ENCODE results near the gene LARP6.
"Not testable (repeated sequence)": the region's sequence is repeated elsewhere in the genome, so short reads cannot be mapped to it uniquely, and the experiment has no call there.

LARP6 gene

GRCh38 chr15:70863450-70864218, 9.7 kb upstream of the LARP6 start:
- H3K27me3 ChIP-seq (replicated peaks) = no peaks in the 10 kb centered on the region
- H3K27ac ChIP-seq = peak overlapping the region; percentile 96
- in situ Hi-C loops (cut with HindIII; ENCODE audit: low pct_ligation_motif_present, low sequenced_read_pairs) = no loop called here
- DNase-seq = peak; percentile 90
- no peak overlapping the region for H3K4me3 ChIP-seq (ENCODE audit: low read depth, low read length)
- no peaks in the 10 kb centered on the region for H3K36me3 ChIP-seq (replicated peaks)
- TF ChIP-seq, protein P1, sequence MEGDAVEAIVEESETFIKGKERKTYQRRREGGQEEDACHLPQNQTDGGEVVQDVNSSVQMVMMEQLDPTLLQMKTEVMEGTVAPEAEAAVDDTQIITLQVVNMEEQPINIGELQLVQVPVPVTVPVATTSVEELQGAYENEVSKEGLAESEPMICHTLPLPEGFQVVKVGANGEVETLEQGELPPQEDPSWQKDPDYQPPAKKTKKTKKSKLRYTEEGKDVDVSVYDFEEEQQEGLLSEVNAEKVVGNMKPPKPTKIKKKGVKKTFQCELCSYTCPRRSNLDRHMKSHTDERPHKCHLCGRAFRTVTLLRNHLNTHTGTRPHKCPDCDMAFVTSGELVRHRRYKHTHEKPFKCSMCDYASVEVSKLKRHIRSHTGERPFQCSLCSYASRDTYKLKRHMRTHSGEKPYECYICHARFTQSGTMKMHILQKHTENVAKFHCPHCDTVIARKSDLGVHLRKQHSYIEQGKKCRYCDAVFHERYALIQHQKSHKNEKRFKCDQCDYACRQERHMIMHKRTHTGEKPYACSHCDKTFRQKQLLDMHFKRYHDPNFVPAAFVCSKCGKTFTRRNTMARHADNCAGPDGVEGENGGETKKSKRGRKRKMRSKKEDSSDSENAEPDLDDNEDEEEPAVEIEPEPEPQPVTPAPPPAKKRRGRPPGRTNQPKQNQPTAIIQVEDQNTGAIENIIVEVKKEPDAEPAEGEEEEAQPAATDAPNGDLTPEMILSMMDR (IDR thresholded peaks at IDR 0.05; ENCODE audit: low read depth, low read length, missing control alignments) = no peak

DNA sequence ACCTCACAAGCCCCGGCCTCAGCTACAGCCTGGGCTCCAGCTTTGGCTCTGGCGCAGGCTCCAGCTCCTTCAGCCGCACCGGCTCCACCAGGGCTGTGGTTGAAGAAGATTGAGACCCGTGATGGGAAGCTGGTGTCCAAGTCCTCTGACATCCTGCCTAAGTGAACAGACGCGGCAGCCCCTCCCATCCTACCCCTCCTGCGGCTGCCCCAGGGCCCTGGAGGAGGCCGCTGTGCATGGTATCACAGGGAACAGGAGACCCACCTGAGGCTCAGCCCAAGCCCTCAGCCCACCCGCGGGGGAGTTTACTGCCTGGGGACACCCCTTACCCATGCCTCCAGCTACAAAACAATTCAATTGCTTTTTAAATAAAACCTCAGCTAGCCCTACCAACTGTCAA, 6.0 kb upstream of the LARP6 start:
- H3K27ac ChIP-seq = no peak overlapping the region
- in situ Hi-C loops (cut with HindIII; ENCODE audit: low pct_ligation_motif_present, low sequenced_read_pairs) = no loop called here
- no peaks in the 10 kb centered on the region for H3K36me3 ChIP-seq (replicated peaks)
- no peak for DNase-seq
- H3K4me3 ChIP-seq (ENCODE audit: low read depth, low read length) = no peak overlapping the region
- H3K27me3 ChIP-seq (replicated peaks) = no peaks in the 10 kb centered on the region
- TF ChIP-seq, protein P1 (IDR thresholded peaks at IDR 0.05; ENCODE audit: low read depth, low read length, missing control alignments) = no peak

GRCh38 chr15:70859322-70859908, 5.5 kb upstream of the LARP6 start:
- Histone ChIP-seq H3K27ac (no peak overlapping the region), H3K36me3 (replicated peaks) (no peaks in the 10 kb centered on the region), H3K27me3 (replicated peaks) (no peaks in the 10 kb centered on the region), H3K4me3 (ENCODE audit: low read depth, low read length) (no peak overlapping the region)
- TF ChIP-seq, protein P1 (IDR thresholded peaks at IDR 0.05; ENCODE audit: low read depth, low read length, missing control alignments) = no peak
- no peak for DNase-seq
- in situ Hi-C loops (cut with HindIII; ENCODE audit: low pct_ligation_motif_present, low sequenced_read_pairs) = no loop called here

DNA sequence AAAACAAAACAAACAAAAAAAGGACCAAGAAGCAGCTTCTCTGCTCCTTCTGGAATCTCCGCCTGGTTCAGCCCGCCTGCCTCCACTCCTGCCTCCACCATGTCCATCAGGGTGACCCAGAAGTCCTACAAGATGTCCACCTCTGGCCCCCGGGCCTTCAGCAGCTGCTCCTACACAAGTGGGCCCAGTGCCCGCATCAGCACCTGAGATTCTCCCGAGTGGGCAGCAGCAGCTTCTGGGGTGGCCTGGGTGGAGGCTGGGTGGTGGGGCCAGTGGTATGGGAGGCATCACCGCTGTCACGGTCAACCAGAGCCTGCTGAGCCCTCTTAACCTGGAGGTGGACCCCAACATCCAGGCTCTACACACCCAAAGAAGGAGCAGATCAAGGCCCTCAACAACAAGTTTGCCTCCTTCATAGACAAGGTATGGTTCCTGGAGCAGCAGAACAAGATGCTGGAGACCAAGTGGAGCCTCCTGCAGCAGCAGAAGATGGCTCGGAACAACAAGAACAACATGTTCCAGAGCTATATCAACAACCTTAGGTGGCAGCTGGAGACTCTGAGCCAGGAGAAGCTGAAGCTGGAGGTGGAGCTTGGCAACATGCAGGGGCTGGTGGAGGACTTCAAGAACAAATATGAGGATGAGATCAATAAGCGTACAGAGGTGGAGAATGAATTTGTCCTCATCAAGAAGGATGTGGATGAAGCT, 4.8 kb upstream of the LARP6 start:
- H3K27me3 ChIP-seq (replicated peaks); in situ Hi-C loops (cut with HindIII; ENCODE audit: low pct_ligation_motif_present, low sequenced_read_pairs); H3K27ac ChIP-seq; H3K4me3 ChIP-seq (ENCODE audit: low read depth, low read length); DNase-seq; H3K36me3 ChIP-seq (replicated peaks): not testable (repeated sequence)

DNA sequence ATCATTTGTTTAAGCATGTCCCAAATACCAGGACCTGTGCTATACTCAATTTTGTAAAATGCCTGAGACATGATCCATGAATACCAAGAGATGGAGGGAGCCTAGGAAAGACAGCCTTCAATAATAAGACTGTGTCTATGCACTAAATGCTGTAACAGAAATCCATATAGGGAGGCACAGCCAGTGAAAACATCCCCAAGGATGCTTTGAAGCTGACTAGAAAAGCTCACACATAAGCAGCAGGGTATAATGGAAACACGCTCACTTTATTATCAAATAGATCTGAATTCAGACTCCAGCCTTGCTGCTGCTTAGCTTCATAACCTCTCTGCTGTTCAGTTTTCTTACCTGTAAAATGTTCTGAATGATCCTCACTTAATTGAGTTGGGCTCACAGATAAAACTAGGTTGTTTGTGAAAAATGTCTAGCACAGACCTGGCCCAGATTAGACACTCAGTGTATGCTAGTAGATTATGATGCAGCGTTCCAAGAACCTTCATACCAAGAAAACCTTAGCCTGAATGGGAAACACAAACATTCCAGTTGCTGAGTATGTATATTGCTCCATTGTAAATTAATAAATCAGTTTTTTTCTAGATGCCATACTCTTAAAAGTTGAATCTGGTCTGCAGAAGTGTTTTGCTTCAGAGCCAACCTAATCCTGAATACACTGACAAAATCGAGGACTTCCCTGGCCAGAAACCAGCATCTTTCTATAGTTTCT, 3.8 kb upstream of the LARP6 start:
- H3K27me3 ChIP-seq (replicated peaks) = no peaks in the 10 kb centered on the region
- H3K27ac ChIP-seq = peak overlapping the region; percentile 83
- in situ Hi-C loops (cut with HindIII; ENCODE audit: low pct_ligation_motif_present, low sequenced_read_pairs) = no loop called here
- no peak overlapping the region for H3K4me3 ChIP-seq (ENCODE audit: low read depth, low read length)
- DNase-seq = peak; percentile 32
- TF ChIP-seq, protein P1 (IDR thresholded peaks at IDR 0.05; ENCODE audit: low read depth, low read length, missing control alignments) = no peak
- no peaks in the 10 kb centered on the region for H3K36me3 ChIP-seq (replicated peaks)
